Measurements from ENCODE around the gene RALGAPB. TPM values are rescaled to one million over a fixed set of nuclear protein-coding genes. Genes with fewer than 3 reads are reported as not detected.
"Not testable (repeated sequence)": the region's sequence is repeated elsewhere in the genome, so short reads cannot be mapped to it uniquely, and the experiment has no call there.

The RALGAPB gene
- total and polyA plus RNA-seq, 4 donors = 32.8 to 53.6 (median 36.2) TPM

DNA sequence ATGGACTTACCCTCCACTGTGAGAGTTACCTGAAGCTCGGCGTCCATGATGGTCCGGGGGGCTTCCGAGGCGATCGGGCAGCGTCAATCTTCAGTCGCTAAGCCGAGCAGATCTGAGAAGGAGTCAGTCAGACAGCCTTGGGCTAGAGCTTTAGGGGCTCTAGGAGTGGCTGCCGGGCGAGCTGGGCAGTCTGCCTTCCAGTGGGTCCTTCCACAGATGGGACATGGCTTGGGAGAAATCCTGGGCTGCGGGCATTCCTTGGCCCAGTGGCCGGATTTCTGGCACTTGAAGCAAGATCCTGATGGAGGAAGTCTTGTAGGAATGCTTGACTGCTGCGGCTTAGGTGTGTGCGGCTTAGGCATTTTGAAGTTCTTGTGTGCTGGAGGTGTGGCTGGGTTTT lies 123.2 kb downstream of the RALGAPB start:
- H3K4me3 ChIP-seq (ENCODE audit: low read depth, low read length); H3K36me3 ChIP-seq (ENCODE audit: control insufficient read depth, insufficient read depth, low read length); DNase-seq (ENCODE audit: low read depth in 4 of 6, low spot score in 6 of 6); H3K9me3 ChIP-seq (ENCODE audit: control insufficient read depth, insufficient read depth, low read length); H3K27ac ChIP-seq (ENCODE audit: low read depth, low read length); H3K27me3 ChIP-seq (ENCODE audit: control insufficient read depth, insufficient read depth, low read length); H3K4me1 ChIP-seq (ENCODE audit: control insufficient read depth, insufficient read depth, low read length): not testable (repeated sequence)
- 94% methylated on average over 13 of the region's 15 CpGs for whole genome bisulfite sequencing (ENCODE audit: insufficient coverage)

DNA sequence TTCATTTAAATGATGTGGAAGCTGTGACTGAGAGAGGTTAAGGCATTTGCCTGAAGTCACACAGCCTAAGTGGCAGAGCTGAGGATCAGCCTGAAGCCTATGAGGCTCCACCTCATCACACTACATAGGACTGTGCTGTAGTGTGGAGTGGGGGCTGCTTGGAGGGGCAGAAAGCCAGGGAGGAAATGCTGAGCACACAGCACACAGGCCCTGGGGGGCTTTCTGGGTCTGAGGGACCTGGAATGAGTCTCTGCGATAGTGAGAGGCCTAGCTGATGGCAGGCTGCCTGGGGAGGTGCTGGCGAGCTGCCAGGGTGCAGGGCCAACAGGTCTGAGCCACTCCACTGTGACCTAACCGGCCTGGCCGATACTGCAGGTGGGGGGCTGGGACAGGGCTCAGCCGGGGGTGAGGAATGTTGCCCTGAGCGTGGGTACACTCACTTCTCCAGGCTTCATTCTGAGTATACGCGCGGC lies 126.8 kb downstream of the RALGAPB start:
- peaks cover 3% of the 10 kb centered on the region for H3K4me1 ChIP-seq (ENCODE audit: control insufficient read depth, insufficient read depth, low read length)
- H3K4me3 ChIP-seq (ENCODE audit: low read depth, low read length) = no peak overlapping the region
- no peaks in the 10 kb centered on the region for H3K36me3 ChIP-seq (ENCODE audit: control insufficient read depth, insufficient read depth, low read length)
- peaks cover 32% of the 10 kb centered on the region for H3K27me3 ChIP-seq (ENCODE audit: control insufficient read depth, insufficient read depth, low read length)
- 42% methylated on average over 4 of the region's 9 CpGs for WGBS (ENCODE audit: insufficient coverage)
- no peak overlapping the region for H3K27ac ChIP-seq (ENCODE audit: low read depth, low read length)
- no peak for DNase-seq (ENCODE audit: low read depth in 4 of 6, low spot score in 6 of 6)
- no peaks in the 10 kb centered on the region for H3K9me3 ChIP-seq (ENCODE audit: control insufficient read depth, insufficient read depth, low read length)

DNA sequence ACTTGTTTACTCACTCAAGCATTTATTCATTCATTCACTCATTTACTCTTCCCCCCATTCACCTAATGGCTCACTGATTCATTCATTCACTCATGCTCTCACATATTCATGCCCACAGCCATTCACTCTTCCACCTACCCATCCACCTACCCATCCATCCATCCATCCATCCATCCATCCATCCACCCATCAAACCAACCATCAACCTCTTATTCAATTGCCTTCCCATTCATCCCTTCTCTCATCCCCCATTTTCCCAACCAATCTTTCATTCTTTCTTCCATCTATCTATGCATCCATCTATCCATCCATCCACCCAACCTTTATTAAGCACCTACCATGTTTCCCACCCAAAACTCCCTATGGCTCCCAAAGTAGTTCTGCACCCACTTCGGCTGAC lies 127.4 kb downstream of the RALGAPB start:
- no peaks in the 10 kb centered on the region for H3K9me3 ChIP-seq (ENCODE audit: control insufficient read depth, insufficient read depth, low read length)
- no peak for DNase-seq (ENCODE audit: low read depth in 4 of 6, low spot score in 6 of 6)
- no peak overlapping the region for H3K27ac ChIP-seq (ENCODE audit: low read depth, low read length)
- 92% methylated on average over 1 of the region's 1 CpG for WGBS (ENCODE audit: insufficient coverage)
- peaks cover 3% of the 10 kb centered on the region for H3K4me1 ChIP-seq (ENCODE audit: control insufficient read depth, insufficient read depth, low read length)
- H3K27me3 ChIP-seq (ENCODE audit: control insufficient read depth, insufficient read depth, low read length) = peaks cover 32% of the 10 kb centered on the region
- no peaks in the 10 kb centered on the region for H3K36me3 ChIP-seq (ENCODE audit: control insufficient read depth, insufficient read depth, low read length)
- H3K4me3 ChIP-seq (ENCODE audit: low read depth, low read length) = no peak overlapping the region

DNA sequence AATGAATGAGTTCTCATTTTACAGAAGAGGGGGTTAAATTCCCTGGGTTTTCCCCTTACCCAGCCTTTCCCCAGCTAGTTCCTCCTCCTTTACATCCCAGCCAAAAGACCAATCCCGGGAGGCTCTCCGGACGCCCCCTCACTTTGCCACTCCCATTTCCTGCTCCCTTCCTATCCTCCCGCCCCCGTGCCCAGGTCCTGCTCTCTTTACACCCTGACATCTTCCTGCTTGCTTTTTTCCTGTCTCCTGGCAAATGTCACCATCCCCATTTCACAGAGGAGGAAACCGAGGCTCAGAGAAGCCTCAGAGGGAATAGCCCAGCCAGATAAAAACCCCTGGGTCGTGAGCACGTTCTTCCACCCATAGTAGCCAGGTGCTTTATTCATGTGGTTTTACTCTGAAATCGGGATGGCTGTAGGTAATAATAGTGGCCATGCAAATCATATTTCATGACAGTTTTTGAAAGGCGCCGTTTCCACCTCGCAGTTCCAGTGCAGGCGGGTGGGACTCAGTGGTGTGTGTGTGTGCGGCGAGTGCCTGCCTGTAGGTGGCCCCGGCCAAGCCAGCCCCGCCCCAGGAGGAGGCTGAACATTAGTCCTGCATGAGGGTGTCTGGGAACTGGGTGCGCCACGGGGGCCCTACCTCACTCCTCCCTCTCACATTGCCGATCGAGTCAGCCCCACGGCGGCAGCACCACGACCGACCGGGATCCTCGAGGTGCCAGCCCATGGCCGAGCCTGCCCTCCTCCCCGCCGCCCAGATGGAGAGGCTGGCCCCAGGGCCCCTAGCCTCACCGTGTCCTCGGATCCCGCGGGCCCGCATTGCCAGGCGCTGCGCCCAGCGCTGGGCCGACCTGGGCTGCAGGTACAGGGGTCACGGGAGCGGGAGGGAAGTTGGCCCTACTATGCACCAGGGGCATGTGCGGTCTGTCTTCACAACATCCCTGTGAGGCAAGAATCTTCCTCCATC lies 128.9 kb downstream of the RALGAPB start, which contains the start of gene ARHGAP40:
Gene ARHGAP40, plus strand, starts transcription at position 594 of the 969 bp plus-strand sequence.
- no peak for DNase-seq (ENCODE audit: low read depth in 4 of 6, low spot score in 6 of 6)
- H3K9me3 ChIP-seq (ENCODE audit: control insufficient read depth, insufficient read depth, low read length) = no peaks in the 10 kb centered on the region
- peaks cover 3% of the 10 kb centered on the region for H3K4me1 ChIP-seq (ENCODE audit: control insufficient read depth, insufficient read depth, low read length)
- no peak within 1 kb of the TSS for H3K27ac ChIP-seq (ENCODE audit: low read depth, low read length)
- peaks cover 32% of the 10 kb centered on the region for H3K27me3 ChIP-seq (ENCODE audit: control insufficient read depth, insufficient read depth, low read length)
- H3K4me3 ChIP-seq (ENCODE audit: low read depth, low read length) = no peak within 1 kb of the TSS
- H3K36me3 ChIP-seq (ENCODE audit: control insufficient read depth, insufficient read depth, low read length) = no peaks in the 10 kb centered on the region
- 15% methylated on average over 36 of the region's 42 CpGs for WGBS (ENCODE audit: insufficient coverage)

DNA sequence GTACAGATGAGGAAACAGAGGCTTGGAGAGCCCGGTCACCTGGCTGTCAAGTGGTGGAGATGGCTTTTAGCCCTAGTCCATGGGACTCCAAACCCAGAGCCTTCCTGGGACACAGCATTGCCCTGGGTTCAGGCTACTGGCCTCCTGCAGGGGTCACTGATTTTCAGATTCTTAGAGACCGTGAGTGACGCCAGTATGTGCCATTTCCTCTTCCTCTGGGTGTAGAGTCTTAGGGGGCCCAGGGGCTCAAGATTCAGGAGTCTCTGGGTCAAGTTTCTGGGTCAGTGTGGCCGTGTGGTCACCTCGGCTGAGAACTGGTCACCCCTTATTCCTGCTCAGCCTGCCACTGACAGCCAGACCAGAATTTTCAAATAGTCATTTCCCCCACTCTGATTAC lies 129.5 kb downstream of the RALGAPB start:
- DNase-seq (ENCODE audit: low read depth in 4 of 6, low spot score in 6 of 6) = no peak
- no peak overlapping the region for H3K4me3 ChIP-seq (ENCODE audit: low read depth, low read length)
- H3K9me3 ChIP-seq (ENCODE audit: control insufficient read depth, insufficient read depth, low read length) = no peaks in the 10 kb centered on the region
- no peaks in the 10 kb centered on the region for H3K36me3 ChIP-seq (ENCODE audit: control insufficient read depth, insufficient read depth, low read length)
- 42% methylated on average over 2 of the region's 5 CpGs for WGBS (ENCODE audit: insufficient coverage)
- peaks cover 32% of the 10 kb centered on the region for H3K27me3 ChIP-seq (ENCODE audit: control insufficient read depth, insufficient read depth, low read length)
- H3K4me1 ChIP-seq (ENCODE audit: control insufficient read depth, insufficient read depth, low read length) = peaks cover 3% of the 10 kb centered on the region
- no peak overlapping the region for H3K27ac ChIP-seq (ENCODE audit: low read depth, low read length)

DNA sequence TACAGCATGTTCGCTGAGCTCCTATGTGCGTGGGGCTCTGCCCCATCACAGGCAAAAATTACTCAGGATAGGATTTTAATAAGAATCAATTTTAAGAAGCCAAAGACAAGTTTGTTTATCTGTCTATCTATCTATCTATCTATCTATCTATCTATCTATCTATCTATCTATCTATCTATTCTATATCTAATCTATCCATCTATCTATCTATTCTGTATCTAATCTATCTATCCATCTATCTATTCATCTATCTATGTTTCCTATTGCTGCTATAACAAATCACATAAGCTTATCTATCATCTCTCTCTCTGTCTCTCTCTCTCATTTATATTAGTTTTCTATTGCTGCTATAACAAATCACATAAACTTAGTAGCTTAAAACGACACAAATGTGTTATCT lies 130.6 kb downstream of the RALGAPB start:
- Histone ChIP-seq H3K36me3 (ENCODE audit: control insufficient read depth, insufficient read depth, low read length) (no peaks in the 10 kb centered on the region), H3K4me1 (ENCODE audit: control insufficient read depth, insufficient read depth, low read length) (peaks cover 3% of the 10 kb centered on the region), H3K9me3 (ENCODE audit: control insufficient read depth, insufficient read depth, low read length) (no peaks in the 10 kb centered on the region), H3K4me3 (ENCODE audit: low read depth, low read length) (no peak overlapping the region), H3K27me3 (ENCODE audit: control insufficient read depth, insufficient read depth, low read length) (peaks cover 36% of the 10 kb centered on the region), H3K27ac (ENCODE audit: low read depth, low read length) (no peak overlapping the region)
- no CpG with 5 or more reads among the region's 3 CpGs for WGBS (ENCODE audit: insufficient coverage)
- DNase-seq (ENCODE audit: low read depth in 4 of 6, low spot score in 6 of 6) = no peak

DNA sequence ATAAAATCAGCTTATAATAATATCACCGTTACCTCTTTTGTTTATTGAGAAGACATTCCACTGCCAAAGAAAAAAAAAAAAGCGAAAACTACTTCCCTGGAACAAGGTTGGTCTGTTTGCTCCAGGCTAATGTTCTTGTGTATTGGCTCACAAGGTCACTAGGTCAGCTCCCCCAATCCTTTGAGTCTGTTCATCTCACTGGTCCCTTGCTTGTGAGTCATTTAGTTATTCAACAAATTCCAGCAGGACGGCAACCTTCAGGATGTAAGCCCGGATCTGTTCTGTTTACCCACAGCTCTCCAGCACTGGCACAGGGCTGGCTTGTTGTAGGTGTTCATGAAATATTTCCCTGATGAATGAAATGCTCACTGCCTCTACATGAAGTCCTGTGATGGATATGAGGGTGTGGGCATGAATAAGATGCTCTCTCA lies 132.2 kb downstream of the RALGAPB start:
- Histone ChIP-seq H3K36me3 (ENCODE audit: control insufficient read depth, insufficient read depth, low read length) (no peaks in the 10 kb centered on the region), H3K27ac (ENCODE audit: low read depth, low read length) (no peak overlapping the region), H3K27me3 (ENCODE audit: control insufficient read depth, insufficient read depth, low read length) (peaks cover 36% of the 10 kb centered on the region), H3K9me3 (ENCODE audit: control insufficient read depth, insufficient read depth, low read length) (no peaks in the 10 kb centered on the region), H3K4me1 (ENCODE audit: control insufficient read depth, insufficient read depth, low read length) (no peaks in the 10 kb centered on the region), H3K4me3 (ENCODE audit: low read depth, low read length) (no peak overlapping the region)
- WGBS (ENCODE audit: insufficient coverage) = no CpG with 5 or more reads among the region's 4 CpGs
- DNase-seq (ENCODE audit: low read depth in 4 of 6, low spot score in 6 of 6) = no peak

DNA sequence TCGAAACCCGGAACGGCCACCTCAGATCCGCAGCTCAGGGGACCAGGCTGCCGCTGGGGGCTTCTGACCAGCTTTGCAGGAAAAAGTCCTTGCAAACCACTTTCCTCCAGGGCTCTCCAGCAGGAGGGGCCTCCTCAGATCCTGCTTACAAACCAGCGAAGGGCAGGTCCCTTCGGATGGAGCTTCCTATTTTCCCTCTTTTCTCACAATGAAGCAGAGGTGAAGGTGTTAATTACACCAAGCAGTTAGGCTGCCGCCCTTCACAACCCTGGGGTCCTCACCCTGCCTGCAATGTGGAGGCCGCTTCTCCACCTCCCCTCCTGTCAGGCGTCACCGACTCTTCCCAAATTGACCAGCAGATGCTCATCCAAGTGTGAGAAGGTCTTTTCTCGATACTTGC lies 134.7 kb downstream of the RALGAPB start:
- Histone ChIP-seq H3K4me1 (ENCODE audit: control insufficient read depth, insufficient read depth, low read length) (no peaks in the 10 kb centered on the region), H3K27me3 (ENCODE audit: control insufficient read depth, insufficient read depth, low read length) (peaks cover 14% of the 10 kb centered on the region), H3K4me3 (ENCODE audit: low read depth, low read length) (no peak overlapping the region), H3K27ac (ENCODE audit: low read depth, low read length) (no peak overlapping the region), H3K9me3 (ENCODE audit: control insufficient read depth, insufficient read depth, low read length) (no peaks in the 10 kb centered on the region), H3K36me3 (ENCODE audit: control insufficient read depth, insufficient read depth, low read length) (no peaks in the 10 kb centered on the region)
- 58% methylated on average over 9 of the region's 12 CpGs for WGBS (ENCODE audit: insufficient coverage)
- no peak for DNase-seq (ENCODE audit: low read depth in 4 of 6, low spot score in 6 of 6)

DNA sequence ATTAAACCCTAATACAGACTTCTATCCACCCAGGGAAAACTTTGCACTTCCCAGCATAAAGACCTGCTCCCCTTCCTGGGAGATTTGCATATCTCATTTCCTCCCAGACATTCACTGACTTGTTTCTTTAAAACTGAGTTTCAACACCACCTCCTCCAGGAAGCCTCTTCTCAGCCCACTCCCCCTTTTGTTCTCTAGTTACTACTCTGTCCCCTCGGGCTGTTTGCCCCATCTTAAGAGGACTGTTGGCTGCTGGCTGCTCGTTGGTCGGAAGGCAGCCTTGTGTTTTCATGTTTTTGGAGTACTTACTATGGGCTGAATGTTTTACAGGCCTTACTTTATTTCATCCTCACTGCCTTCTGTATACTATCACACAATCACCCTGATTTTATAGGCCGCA lies 135.5 kb downstream of the RALGAPB start:
- no peak for DNase-seq (ENCODE audit: low read depth in 4 of 6, low spot score in 6 of 6)
- Histone ChIP-seq H3K4me3 (ENCODE audit: low read depth, low read length) (no peak overlapping the region), H3K4me1 (ENCODE audit: control insufficient read depth, insufficient read depth, low read length) (no peaks in the 10 kb centered on the region), H3K36me3 (ENCODE audit: control insufficient read depth, insufficient read depth, low read length) (no peaks in the 10 kb centered on the region), H3K27ac (ENCODE audit: low read depth, low read length) (no peak overlapping the region), H3K9me3 (ENCODE audit: control insufficient read depth, insufficient read depth, low read length) (no peaks in the 10 kb centered on the region), H3K27me3 (ENCODE audit: control insufficient read depth, insufficient read depth, low read length) (peaks cover 8% of the 10 kb centered on the region)
- WGBS (ENCODE audit: insufficient coverage) = 100% methylated on average over 1 of the region's 4 CpGs

DNA sequence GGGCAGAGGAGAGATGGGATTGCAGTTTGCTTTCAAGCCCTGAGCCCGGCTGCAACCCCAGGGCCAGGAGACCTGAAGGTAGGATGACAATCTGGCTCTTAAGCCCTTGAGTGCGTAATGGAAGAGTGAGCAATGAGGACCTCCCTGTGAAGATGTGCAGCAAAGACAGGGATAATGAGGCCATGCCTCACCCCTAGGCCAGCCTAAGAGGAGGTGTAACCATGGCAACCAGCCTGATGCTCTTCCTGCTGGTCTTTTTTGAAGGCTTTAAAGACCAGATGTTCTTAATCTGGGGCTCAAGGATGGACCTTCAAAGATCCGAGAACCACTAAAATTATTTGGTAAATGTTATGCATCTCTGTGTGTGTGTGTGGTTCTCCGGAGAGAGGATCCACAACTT lies 137.2 kb downstream of the RALGAPB start:
- WGBS (ENCODE audit: insufficient coverage) = 65% methylated on average over 2 of the region's 4 CpGs

More for the DNA sequence above, 137.2 kb downstream of the RALGAPB start:
- Histone ChIP-seq H3K27ac (ENCODE audit: low read depth, low read length) (no peak overlapping the region), H3K36me3 (ENCODE audit: control insufficient read depth, insufficient read depth, low read length) (no peaks in the 10 kb centered on the region), H3K27me3 (ENCODE audit: control insufficient read depth, insufficient read depth, low read length) (peaks cover 4% of the 10 kb centered on the region), H3K4me1 (ENCODE audit: control insufficient read depth, insufficient read depth, low read length) (no peaks in the 10 kb centered on the region), H3K4me3 (ENCODE audit: low read depth, low read length) (no peak overlapping the region), H3K9me3 (ENCODE audit: control insufficient read depth, insufficient read depth, low read length) (no peaks in the 10 kb centered on the region)
- DNase-seq (ENCODE audit: low read depth in 4 of 6, low spot score in 6 of 6) = peak in 1 of 6 donors; percentile 34

Data from spinal cord (tissue), 10 donors.